GF-D8 (cell line): ENCODE data around the gene USH1G.
"Not testable (repeated sequence)": the region's sequence is repeated elsewhere in the genome, so short reads cannot be mapped to it uniquely, and the experiment has no call there.

Experiments used
- DNase-seq: peaks from one replicate; lab custom pipeline; 2025; lab: John Stamatoyannopoulos, UW

The USH1G gene

GRCh38 chr17:74922694-74923537 is at the start of gene USH1G:
Gene USH1G, minus strand, starts transcription at chr17:74923255. Its CDS starts 182 bp downstream, at chr17:74923073.
- no peak for DNase-seq

- no peak for DNase-seq
Observed at GRCh38 chr17:74972107-74972972, 49.3 kb upstream of the USH1G start, which contains the start of gene HID1. Gene HID1, minus strand, starts transcription at chr17:74972759. Its CDS starts 103 bp downstream, at chr17:74972656.

- no peak for DNase-seq
Observed at GRCh38 chr17:74971842-74972106, 48.7 kb upstream of the USH1G start.

GRCh38 chr17:74971069-74971841 is 48.2 kb upstream of the USH1G start:
- no peak for DNase-seq

- no peak for DNase-seq
Observed at GRCh38 chr17:74970395-74970794, 47.3 kb upstream of the USH1G start.

GRCh38 chr17:74969501-74969900 is 46.4 kb upstream of the USH1G start:
- not testable (repeated sequence) for DNase-seq

- DNase-seq = no peak
Observed at GRCh38 chr17:74968361-74968780, 45.3 kb upstream of the USH1G start.

- no peak for DNase-seq
Observed at GRCh38 chr17:74964988-74965622, 42.0 kb upstream of the USH1G start.

- DNase-seq = no peak
Observed at GRCh38 chr17:74964246-74964761, 41.2 kb upstream of the USH1G start.

- no peak for DNase-seq
Observed at GRCh38 chr17:74963656-74964055, 40.6 kb upstream of the USH1G start.

- no peak for DNase-seq
Observed at GRCh38 chr17:74962622-74963394, 39.8 kb upstream of the USH1G start.

GRCh38 chr17:74961657-74962350 is 38.7 kb upstream of the USH1G start:
- peak; percentile 35 for DNase-seq

- peak; percentile 52 for DNase-seq
Observed at GRCh38 chr17:74960570-74961342, 37.7 kb upstream of the USH1G start.

- DNase-seq = no peak
Observed at GRCh38 chr17:74959826-74960515, 36.9 kb upstream of the USH1G start.

- DNase-seq = peak; percentile 1
Observed at GRCh38 chr17:74957935-74958740, 35.1 kb upstream of the USH1G start.

- no peak for DNase-seq
Observed at GRCh38 chr17:74956093-74956492, 33.0 kb upstream of the USH1G start.

- DNase-seq = peak; percentile 38
Observed at GRCh38 chr17:74954665-74955421, 31.8 kb upstream of the USH1G start.
